Epithelial cell of proximal tubule (primary cell): ENCODE data around the gene DHX30. TPM values are rescaled to one million over a fixed set of nuclear protein-coding genes. Genes with fewer than 3 reads are reported as not detected.

Source experiments
- DNase-seq: peaks from one replicate; pipeline ENCODE4 v3.0.0-alpha.2; 2011; ENCODE audit warnings: low read depth
- H3K4me3 ChIP-seq: 2 replicates; pipeline ENCODE4 v1.5.1; 2011; ENCODE audit warnings: low read depth, mild to moderate bottlenecking, low read length
- total RNA-seq: library from RNA; depleted of rRNA; stranded (reverse); fragments of >200 nt; gene quantifications from 2 replicates; pipeline ENCODE4 v1.2.3, GENCODE V29; 2015
- TF ChIP-seq, protein P1 (sequence below): conservative IDR thresholded peaks from 2 replicates; pipeline ENCODE4 v1.5.1; 2012; ENCODE audit warnings: low read depth, mild to moderate bottlenecking, low read length

Gene DHX30
- total RNA-seq, 1 donor from 2014 or later, result 64.1 TPM

DNA sequence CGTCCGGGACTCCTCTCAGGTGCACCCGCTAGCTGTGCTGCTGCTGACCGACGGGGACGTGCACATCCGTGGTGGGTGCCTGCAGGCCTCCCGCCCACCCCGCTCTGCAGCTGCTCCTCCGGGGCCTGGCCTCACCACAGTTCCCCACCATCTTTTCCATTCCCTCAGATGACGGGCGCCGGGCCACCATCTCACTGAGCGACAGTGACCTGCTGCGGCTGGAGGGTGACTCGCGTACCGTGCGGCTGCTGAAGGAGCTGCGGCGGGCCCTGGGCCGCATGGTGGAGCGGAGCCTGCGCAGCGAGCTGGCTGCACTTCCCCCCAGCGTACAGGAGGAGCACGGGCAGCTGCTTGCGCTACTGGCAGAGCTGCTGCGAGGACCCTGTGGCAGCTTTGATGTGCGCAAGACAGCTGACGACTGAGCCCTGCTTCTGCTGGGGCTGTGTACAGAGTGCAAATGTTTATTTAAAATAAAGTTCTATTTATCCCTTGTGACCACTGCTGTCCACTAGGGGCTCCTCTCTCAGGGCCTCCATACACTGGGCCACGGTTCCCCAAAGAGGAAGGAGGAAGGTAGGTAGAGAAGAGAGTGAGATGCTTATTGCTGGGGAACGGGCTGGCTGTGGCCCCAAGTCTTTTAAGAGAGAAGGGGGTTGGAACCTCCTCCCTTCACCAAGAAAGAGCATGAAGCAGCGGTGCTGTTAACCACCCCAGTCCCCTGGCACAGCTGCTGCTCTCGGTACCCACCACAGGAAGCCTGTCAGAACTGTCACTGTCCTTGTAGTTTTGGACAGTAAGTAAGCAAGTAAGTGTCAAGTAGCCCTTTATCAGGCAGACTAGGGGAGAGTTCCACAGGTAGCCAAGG lies 47.0 kb downstream of the DHX30 start:
- H3K4me3 ChIP-seq, result no peak overlapping the region
- no peak for DNase-seq
- TF ChIP-seq, protein P1, sequence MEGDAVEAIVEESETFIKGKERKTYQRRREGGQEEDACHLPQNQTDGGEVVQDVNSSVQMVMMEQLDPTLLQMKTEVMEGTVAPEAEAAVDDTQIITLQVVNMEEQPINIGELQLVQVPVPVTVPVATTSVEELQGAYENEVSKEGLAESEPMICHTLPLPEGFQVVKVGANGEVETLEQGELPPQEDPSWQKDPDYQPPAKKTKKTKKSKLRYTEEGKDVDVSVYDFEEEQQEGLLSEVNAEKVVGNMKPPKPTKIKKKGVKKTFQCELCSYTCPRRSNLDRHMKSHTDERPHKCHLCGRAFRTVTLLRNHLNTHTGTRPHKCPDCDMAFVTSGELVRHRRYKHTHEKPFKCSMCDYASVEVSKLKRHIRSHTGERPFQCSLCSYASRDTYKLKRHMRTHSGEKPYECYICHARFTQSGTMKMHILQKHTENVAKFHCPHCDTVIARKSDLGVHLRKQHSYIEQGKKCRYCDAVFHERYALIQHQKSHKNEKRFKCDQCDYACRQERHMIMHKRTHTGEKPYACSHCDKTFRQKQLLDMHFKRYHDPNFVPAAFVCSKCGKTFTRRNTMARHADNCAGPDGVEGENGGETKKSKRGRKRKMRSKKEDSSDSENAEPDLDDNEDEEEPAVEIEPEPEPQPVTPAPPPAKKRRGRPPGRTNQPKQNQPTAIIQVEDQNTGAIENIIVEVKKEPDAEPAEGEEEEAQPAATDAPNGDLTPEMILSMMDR, result peak; percentile 54

DNA sequence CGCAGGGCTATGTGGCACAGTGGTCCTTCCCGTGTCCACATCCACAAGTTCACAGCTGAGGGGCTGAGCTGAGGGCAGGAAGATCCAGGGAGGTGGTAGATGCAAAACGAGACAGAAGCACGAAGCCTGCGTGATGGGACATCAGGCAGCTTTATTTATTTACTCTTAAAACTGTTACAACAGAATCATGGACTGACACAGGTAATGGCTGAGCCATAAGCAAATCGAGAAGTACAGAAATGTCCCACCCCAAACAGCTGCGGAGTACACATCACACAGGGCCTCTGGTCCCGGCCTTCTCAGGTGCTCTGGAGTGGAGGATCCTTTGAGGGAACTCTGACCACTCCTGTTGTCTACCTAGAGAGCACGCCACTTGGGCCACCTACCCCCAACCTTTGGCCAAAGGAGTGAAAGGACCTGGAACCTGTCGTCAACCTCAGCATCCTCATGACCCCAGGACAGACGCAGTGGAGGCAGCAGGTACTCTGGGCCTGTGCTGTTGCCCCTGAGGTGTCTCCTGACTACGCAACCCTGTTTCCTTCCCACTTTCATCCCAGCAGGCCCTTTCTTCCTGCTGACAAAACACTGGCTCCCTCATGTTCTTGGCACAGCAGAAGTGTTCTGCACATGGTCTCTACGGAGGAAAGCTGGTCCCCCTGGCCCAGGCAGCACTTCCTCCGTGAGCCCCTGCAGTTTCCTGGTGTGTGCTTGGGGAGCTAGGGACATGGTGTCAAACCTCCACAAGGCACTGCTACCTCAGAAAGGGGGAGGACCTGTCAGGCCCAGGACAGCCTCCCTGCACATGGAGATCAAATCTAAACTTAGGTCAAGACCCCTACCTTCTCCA lies 47.8 kb downstream of the DHX30 start:
- TF ChIP-seq, protein P1, result no peak
- no peak overlapping the region for H3K4me3 ChIP-seq
- no peak for DNase-seq

DNA sequence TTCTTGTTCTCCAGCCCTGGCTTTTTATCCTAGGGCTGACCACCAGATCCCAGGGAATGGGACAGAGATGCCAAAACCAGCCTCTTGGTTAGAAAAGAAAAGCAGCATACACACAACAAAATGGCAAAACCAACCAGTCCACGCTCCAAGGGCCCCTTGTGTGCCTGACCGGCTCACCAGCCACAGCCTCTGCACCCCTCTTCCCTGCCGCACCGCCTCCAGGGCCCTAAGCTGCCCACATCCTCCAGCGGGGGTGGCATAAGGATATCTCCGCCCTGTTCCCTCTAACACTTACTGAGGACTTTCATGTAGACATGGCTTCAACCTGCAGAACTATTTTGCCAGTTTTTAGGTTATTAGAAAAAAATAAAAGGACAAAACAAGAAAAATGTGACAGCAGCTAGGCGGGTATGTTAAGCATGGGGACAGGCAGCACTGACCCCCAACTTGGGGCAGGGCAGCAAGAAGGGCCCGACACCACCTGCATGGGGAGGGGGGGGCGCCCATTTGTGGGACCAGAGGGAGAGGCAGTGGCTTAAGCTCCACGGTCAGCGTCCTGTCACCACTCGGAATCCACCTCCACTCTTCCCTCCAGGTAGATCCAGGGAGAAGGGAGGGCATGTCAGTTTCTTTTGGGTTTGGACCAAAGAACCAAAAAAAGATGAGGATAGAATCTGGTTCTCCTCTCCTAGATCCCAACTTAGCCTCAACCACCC lies 49.1 kb downstream of the DHX30 start:
- DNase-seq, result no peak
- no peak overlapping the region for H3K4me3 ChIP-seq
- TF ChIP-seq, protein P1, result no peak

DNA sequence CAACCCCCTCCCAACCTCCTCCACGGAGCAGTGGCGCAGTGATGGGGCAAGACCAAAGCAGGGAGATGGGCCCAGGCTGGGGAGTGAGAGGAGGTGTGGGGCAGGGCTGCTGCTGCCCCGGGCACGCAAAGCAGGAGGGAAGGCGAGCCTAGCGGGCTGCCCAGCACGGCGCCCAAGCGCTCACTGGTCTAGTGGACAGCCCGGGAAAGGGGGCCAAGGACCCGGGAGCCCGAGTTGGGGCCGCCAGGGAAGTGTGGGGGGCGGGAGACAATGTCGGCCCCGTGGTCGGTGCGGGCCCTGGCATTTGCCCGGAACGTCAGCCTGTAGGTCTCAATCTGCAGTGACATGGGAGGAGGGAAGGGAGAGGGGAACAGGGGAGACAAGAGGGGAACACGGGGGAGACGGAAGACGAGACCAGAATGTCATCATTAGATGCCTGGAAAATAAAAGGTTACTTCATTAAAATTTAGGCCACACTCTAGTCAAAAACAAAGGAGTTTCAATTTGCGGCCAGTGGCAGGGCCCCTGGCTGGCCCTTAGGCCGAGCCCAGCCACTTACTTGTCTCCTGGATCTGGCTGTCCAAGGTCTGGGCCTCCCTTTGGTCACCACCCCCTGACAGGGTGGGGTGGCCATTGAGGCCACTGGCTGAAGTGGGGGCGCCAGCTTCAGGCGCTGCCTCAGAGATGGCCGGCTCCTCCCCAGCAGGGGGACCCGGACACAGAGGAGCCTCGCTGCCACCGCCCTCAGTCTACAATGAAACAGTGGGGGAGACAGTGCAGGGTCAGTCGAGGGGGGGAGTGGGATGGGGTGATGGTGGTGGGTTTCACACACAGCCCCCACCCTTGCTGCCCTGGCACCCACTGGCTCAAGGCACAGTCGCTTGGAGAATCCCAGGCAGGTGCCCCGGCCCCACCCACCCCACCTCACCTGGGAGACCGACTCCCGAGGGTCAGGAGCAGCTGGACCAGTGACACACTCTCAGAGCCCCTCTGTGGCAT lies 50.0 kb downstream of the DHX30 start:
- TF ChIP-seq, protein P1, result no peak
- no peak overlapping the region for H3K4me3 ChIP-seq
- no peak for DNase-seq

DNA sequence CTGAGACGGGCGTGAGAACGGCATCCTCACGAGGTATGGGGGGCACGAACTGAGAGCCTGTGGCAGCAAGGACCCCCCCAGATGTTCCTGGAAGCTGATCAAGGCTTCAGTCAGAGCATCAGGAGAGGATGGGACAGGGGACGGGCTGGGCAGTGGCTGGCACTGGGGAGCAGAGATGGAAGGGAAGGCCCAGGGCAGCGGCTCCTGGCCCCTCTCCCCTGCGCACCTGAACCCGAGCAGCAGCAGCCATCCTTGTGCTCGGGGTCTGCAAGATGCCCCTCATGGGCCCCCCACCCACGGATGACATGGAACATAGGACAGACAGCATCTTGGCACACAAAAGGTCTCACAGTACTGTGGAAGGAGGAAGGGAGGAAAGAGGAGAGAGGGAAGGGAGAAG lies 51.3 kb downstream of the DHX30 start:
- H3K4me3 ChIP-seq, result no peak overlapping the region
- TF ChIP-seq, protein P1, result no peak
- DNase-seq, result no peak
